ENCODE data around the gene STK35.

STK35 gene

DNA sequence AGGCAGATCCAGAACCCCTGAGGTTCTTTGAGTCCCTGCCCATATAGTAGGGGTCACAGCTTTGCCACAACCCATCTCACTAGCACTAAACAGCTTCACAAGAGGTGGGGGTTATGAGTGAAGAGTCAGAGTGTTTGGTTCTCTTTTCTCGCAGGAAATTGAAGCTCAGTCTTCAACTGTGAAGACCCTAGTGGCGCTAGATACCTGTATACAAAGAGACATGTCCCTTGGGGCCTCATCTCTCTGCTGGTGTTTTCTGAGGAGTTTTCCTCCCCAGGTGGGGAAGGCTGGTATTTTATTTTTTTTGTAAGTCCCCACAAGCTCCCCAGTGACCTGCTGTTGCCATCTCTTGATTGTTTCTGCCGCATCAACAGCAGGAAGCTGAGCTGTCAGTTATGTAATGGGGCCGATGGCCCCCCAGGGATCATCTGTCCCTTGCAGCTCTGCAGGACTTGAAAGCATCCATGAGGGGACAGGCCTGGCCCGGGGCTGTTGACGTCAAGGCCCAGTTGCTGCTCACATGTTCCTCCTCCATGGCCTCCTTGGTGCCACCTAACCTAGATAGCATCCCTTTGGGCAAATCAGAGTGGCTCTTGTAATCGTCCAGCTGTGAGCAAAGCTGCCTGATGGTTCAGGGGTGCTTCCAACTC lies 23.1 kb downstream of the STK35 start:
- Histone ChIP-seq H3K27ac (ENCODE audit: low read depth, low read length) (no peak overlapping the region), H4K20me1 (ENCODE audit: control insufficient read depth, insufficient read depth, low read depth, low read length) (peaks cover 11% of the 10 kb centered on the region; the same call in 1 of the 2 replicates), H3K4me3 (ENCODE audit: low read length) (no peak overlapping the region), H3K4me1 (ENCODE audit: control insufficient read depth, low read length) (peaks cover 17% of the 10 kb centered on the region), H3K4me2 (ENCODE audit: low read length) (no peak overlapping the region), H3K79me2 (ENCODE audit: control insufficient read depth, low read length) (peaks cover 98% of the 10 kb centered on the region), H3K9me2 (replicated peaks; ENCODE audit: control insufficient read depth, low read length) (no peaks in the 10 kb centered on the region), H3K27me3 (ENCODE audit: control insufficient read depth, low read length) (no peaks in the 10 kb centered on the region), H3F3A (ENCODE audit: control insufficient read depth, insufficient read depth) (no peaks in the 10 kb centered on the region), H3K36me3 (ENCODE audit: control insufficient read depth, low read length) (peaks cover 26% of the 10 kb centered on the region), H3K9me3 (ENCODE audit: control insufficient read depth, insufficient read depth, low read length) (no peaks in the 10 kb centered on the region)
- TF ChIP-seq EZH2phosphoT487 (IDR thresholded peaks at IDR 0.05; ENCODE audit: borderline replicate concordance, low read length) = no peak
- no peak for TF ChIP-seq CTCF (IDR thresholded peaks at IDR 0.05; ENCODE audit: low read depth, low read length, poor library complexity, severe bottlenecking)

DNA sequence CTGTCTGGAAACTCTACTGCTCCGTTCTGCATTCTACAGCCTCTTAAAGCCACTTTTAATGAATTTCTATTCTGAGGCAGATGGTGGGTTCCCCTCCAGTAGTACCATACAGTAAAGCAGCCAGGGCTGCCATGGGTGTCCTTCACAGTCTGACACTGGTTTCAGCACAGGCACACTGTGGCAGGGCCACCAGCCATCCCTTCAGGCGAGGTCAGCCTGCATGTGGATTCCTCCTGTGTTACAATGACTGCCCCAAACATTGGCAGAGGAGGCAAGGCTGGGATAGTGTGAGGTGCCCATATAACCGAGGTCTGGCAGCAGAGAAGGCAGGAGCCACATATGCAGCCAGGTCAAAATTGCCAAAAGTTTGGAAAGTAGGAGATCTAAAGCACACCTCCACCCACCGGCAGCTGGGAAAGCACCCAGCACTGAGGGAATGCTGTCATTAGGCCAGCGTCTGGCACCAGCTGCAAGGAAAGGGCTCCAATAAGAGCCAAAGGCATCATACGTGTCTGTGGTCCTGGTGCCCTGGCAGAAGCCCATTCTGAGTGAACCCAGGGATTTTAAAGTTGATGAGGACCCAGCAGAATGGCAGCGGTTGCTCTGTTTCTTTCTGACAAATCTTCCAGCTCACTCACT lies 24.0 kb downstream of the STK35 start:
- H3K79me2 ChIP-seq (ENCODE audit: control insufficient read depth, low read length) = peaks cover 98% of the 10 kb centered on the region
- H3K4me2 ChIP-seq (ENCODE audit: low read length) = no peak overlapping the region
- H4K20me1 ChIP-seq (ENCODE audit: control insufficient read depth, insufficient read depth, low read depth, low read length) = peaks cover 16% of the 10 kb centered on the region; the same call in 1 of the 2 replicates
- peaks cover 21% of the 10 kb centered on the region for H3K36me3 ChIP-seq (ENCODE audit: control insufficient read depth, low read length)
- H3K27ac ChIP-seq (ENCODE audit: low read depth, low read length) = no peak overlapping the region
- H3K9me2 ChIP-seq (replicated peaks; ENCODE audit: control insufficient read depth, low read length) = no peaks in the 10 kb centered on the region
- peaks cover 17% of the 10 kb centered on the region for H3K4me1 ChIP-seq (ENCODE audit: control insufficient read depth, low read length)
- no peak overlapping the region for H3K4me3 ChIP-seq (ENCODE audit: low read length)
- no peaks in the 10 kb centered on the region for H3K27me3 ChIP-seq (ENCODE audit: control insufficient read depth, low read length)
- TF ChIP-seq CTCF (IDR thresholded peaks at IDR 0.05; ENCODE audit: low read depth, low read length, poor library complexity, severe bottlenecking) (no peak), EZH2phosphoT487 (IDR thresholded peaks at IDR 0.05; ENCODE audit: borderline replicate concordance, low read length) (no peak)
- H3K9me3 ChIP-seq (ENCODE audit: control insufficient read depth, insufficient read depth, low read length) = no peaks in the 10 kb centered on the region
- no peaks in the 10 kb centered on the region for H3F3A ChIP-seq (ENCODE audit: control insufficient read depth, insufficient read depth)

- H3K9me2 ChIP-seq (replicated peaks; ENCODE audit: control insufficient read depth, low read length) = no peaks in the 10 kb centered on the region
- H3K4me1 ChIP-seq (ENCODE audit: control insufficient read depth, low read length) = peaks cover 17% of the 10 kb centered on the region
- no peaks in the 10 kb centered on the region for H3F3A ChIP-seq (ENCODE audit: control insufficient read depth, insufficient read depth)
- H3K36me3 ChIP-seq (ENCODE audit: control insufficient read depth, low read length) = peaks cover 21% of the 10 kb centered on the region
- no peaks in the 10 kb centered on the region for H3K9me3 ChIP-seq (ENCODE audit: control insufficient read depth, insufficient read depth, low read length)
- no peak overlapping the region for H3K4me2 ChIP-seq (ENCODE audit: low read length)
- TF ChIP-seq EZH2phosphoT487 (IDR thresholded peaks at IDR 0.05; ENCODE audit: borderline replicate concordance, low read length) (no peak), CTCF (IDR thresholded peaks at IDR 0.05; ENCODE audit: low read depth, low read length, poor library complexity, severe bottlenecking) (no peak)
- H3K79me2 ChIP-seq (ENCODE audit: control insufficient read depth, low read length) = peaks cover 92% of the 10 kb centered on the region
- H3K4me3 ChIP-seq (ENCODE audit: low read length) = no peak overlapping the region
- H3K27me3 ChIP-seq (ENCODE audit: control insufficient read depth, low read length) = no peaks in the 10 kb centered on the region
- no peak overlapping the region for H3K27ac ChIP-seq (ENCODE audit: low read depth, low read length)
- peaks cover 20% of the 10 kb centered on the region for H4K20me1 ChIP-seq (ENCODE audit: control insufficient read depth, insufficient read depth, low read depth, low read length)
These were observed 25.6 kb downstream of the STK35 start for GRCh38 chr20:2127238-2127637.
